IMR-90 (cell line): ENCODE results near the gene PAPPA. TPM values are rescaled to one million over a fixed set of nuclear protein-coding genes. Genes with fewer than 3 reads are reported as not detected.

ENCODE experiments used
- ATAC-seq: fragments of 200-7000 bp; cut with Tn5 transposase; 2 replicates; pipeline ENCODE4 v1.9.1; 2020; ENCODE audit warnings: low read depth, mild to moderate bottlenecking, moderate library complexity
- BruUV-seq: library from RNA; stranded (reverse); fragments of 400-500 nt; replicated peaks from 2 replicates; lab custom pipeline; 2021; lab: Mats Ljungman, UMichigan
- CTCF ChIA-PET: fragments of 300-600 bp; formaldehyde crosslinking; extraction: SDS; loops from one replicate; lab custom pipeline; 2021; ENCODE audit warnings: antibody characterized with exemption; lab: Yijun Ruan, JAX
- POLR2A ChIA-PET: fragments of 300-600 bp; sonication (Branson Sonifier 250); formaldehyde crosslinking; loops from one replicate; lab custom pipeline; 2022; ENCODE audit warnings: antibody characterized with exemption; ENCODE audit not compliant: unreplicated experiment; lab: Charles Lee
- DNase-seq: peaks from one replicate; pipeline ENCODE4 v3.0.0; 2013
- H2AFZ ChIP-seq: replicated peaks from 2 replicates; pipeline ENCODE3; 2013; ENCODE audit warnings: low read length, mild to moderate bottlenecking; ENCODE audit not compliant: poor library complexity
- H2AK5ac ChIP-seq: 2 replicates; pipeline ENCODE4 v1.6.1; 2013; ENCODE audit warnings: low read depth, low read length, inconsistent platforms
- H2AK9ac ChIP-seq: replicated peaks from 2 replicates; pipeline ENCODE3; 2013; ENCODE audit warnings: mild to moderate bottlenecking, low read depth, low read length, moderate library complexity; ENCODE audit not compliant: poor library complexity
- H2BK120ac ChIP-seq: 2 replicates; pipeline ENCODE4 v1.6.1; 2013; ENCODE audit warnings: low read depth, low read length, inconsistent platforms
- H2BK15ac ChIP-seq: 3 replicates; pipeline ENCODE4 v1.6.1; 2013; ENCODE audit warnings: low read depth, low read length, inconsistent platforms
- H2BK20ac ChIP-seq: 2 replicates; pipeline ENCODE4 v1.6.1; 2013; ENCODE audit warnings: low read depth, mild to moderate bottlenecking, inconsistent platforms, low read length, moderate library complexity
- H2BK5ac ChIP-seq: 2 replicates; pipeline ENCODE4 v1.6.1; 2013; ENCODE audit warnings: mild to moderate bottlenecking, low read depth, low read length, inconsistent platforms; ENCODE audit not compliant: poor library complexity, severe bottlenecking
- H3K14ac ChIP-seq: replicated peaks from 2 replicates; pipeline ENCODE4 v1.6.1; 2013; ENCODE audit warnings: low read depth, low read length, inconsistent platforms
- H3K18ac ChIP-seq: 2 replicates; pipeline ENCODE4 v1.6.1; 2013; ENCODE audit warnings: low read depth, low read length, control low read depth
- H3K23ac ChIP-seq: 2 replicates; pipeline ENCODE4 v1.6.1; 2013; ENCODE audit warnings: low read depth, low read length, inconsistent platforms
- H3K27ac ChIP-seq: 2 replicates; pipeline ENCODE4 v1.5.1; 2013; ENCODE audit warnings: mild to moderate bottlenecking, control low read depth, low read length; ENCODE audit not compliant: insufficient read depth
- H3K27me3 ChIP-seq: 2 replicates; pipeline ENCODE4 v1.6.1; 2013; ENCODE audit warnings: low read length; ENCODE audit not compliant: control insufficient read depth, insufficient read depth
- H3K36me3 ChIP-seq: 2 replicates; pipeline ENCODE4 v1.6.1; 2013; ENCODE audit warnings: low read length, mixed read lengths; ENCODE audit not compliant: control insufficient read depth, insufficient read depth
- H3K4ac ChIP-seq: 2 replicates; pipeline ENCODE4 v1.6.1; 2013; ENCODE audit warnings: low read depth, low read length, inconsistent platforms
- H3K4me1 ChIP-seq: 2 replicates; pipeline ENCODE4 v1.6.1; 2013; ENCODE audit warnings: low read length, mixed read lengths; ENCODE audit not compliant: control insufficient read depth, insufficient read depth
- H3K4me2 ChIP-seq: 2 replicates; pipeline ENCODE4 v1.6.1; 2013; ENCODE audit warnings: low read depth, mild to moderate bottlenecking, control low read depth, low read length, moderate library complexity
- H3K4me3 ChIP-seq: 2 replicates; pipeline ENCODE4 v1.5.1; 2013; ENCODE audit warnings: low read depth, mild to moderate bottlenecking, control low read depth, low read length, moderate library complexity; ENCODE audit not compliant: insufficient read depth
- H3K56ac ChIP-seq: 2 replicates; pipeline ENCODE4 v1.6.1; 2013; ENCODE audit warnings: low read length, inconsistent platforms; ENCODE audit not compliant: insufficient read depth; ENCODE audit errors: extremely low read depth
- H3K79me1 ChIP-seq, 2 experiments: 2 replicates each; pipeline ENCODE4 v1.6.1; 2013; ENCODE audit warnings: low read length in 2 of 2, inconsistent platforms in 1 of 2, low read depth in 1 of 2
- H3K9ac ChIP-seq: 2 replicates; pipeline ENCODE4 v1.6.1; 2013; ENCODE audit warnings: low read depth, low read length, control low read depth
- H3K9me1 ChIP-seq: 2 replicates; pipeline ENCODE4 v1.6.1; 2013; ENCODE audit warnings: low read length, inconsistent platforms; ENCODE audit not compliant: insufficient read depth
- H3K9me3 ChIP-seq: 2 replicates; pipeline ENCODE4 v1.6.1; 2013; ENCODE audit warnings: low read length; ENCODE audit not compliant: control insufficient read depth, insufficient read depth
- H4K20me1 ChIP-seq: 2 replicates; pipeline ENCODE4 v1.6.1; 2013; ENCODE audit warnings: low read length, inconsistent platforms; ENCODE audit not compliant: insufficient read depth
- H4K5ac ChIP-seq: 2 replicates; pipeline ENCODE4 v1.6.1; 2013; ENCODE audit warnings: mild to moderate bottlenecking, low read depth, low read length, control low read depth
- H4K8ac ChIP-seq, 2 experiments: 2 replicates each; pipeline ENCODE4 v1.6.1; 2013; ENCODE audit warnings: low read depth in 2 of 2, low read length in 2 of 2, control low read depth in 1 of 2, inconsistent platforms in 1 of 2
- H4K91ac ChIP-seq: 2 replicates; pipeline ENCODE4 v1.6.1; 2013; ENCODE audit warnings: low read depth, low read length, inconsistent platforms; ENCODE audit not compliant: insufficient read depth
- BHLHE40 ChIP-seq: fragments of 150-350 bp; IDR thresholded peaks from 2 replicates; pipeline ENCODE4 v1.6.1; 2016; ENCODE audit warnings: mild to moderate bottlenecking, low read depth, low read length
- WGBS, 2 experiments: methylation state at CpG; one replicate each; pipeline versions ENCODE4 v1.1.5 to v1.1.7; 2013; ENCODE audit warnings: missing lambda C conversion rate in 2 of 2; ENCODE audit not compliant: insufficient read length in 1 of 2; ENCODE audit errors: extremely low coverage in 2 of 2; 5-methylcytosine and 5-hydroxymethylcytosine counted together
- dilution Hi-C: fragments of 300-500 bp; cut with HindIII; formaldehyde crosslinking; loops from one replicate; pipeline ENCODE4 v1.14.3; 2018; ENCODE audit warnings: low sequenced_read_pairs; ENCODE audit not compliant: unreplicated experiment
- in situ Hi-C: fragments of 300-500 bp; cut with MboI; formaldehyde crosslinking; loops from 3 replicates; pipeline ENCODE4 v1.14.3; 2019; ENCODE audit warnings: low sequenced_read_pairs, inconsistent platforms, mixed read lengths
- intact Hi-C: fragments of 100-400 bp; cut with micrococcal nuclease; formaldehyde crosslinking; loops from 2 replicates; pipeline ENCODE4 v1.10.0; 2022
- polyA plus RNA-seq, 3 experiments: library from polyadenylated mRNA; depleted of rRNA; stranded (reverse); fragments of >200 nt; gene quantifications; 2 replicates each; pipeline ENCODE4 v1.2.3, GENCODE V29; 2012; ENCODE audit warnings: low replicate concordance in 1 of 3
- total RNA-seq: library from RNA; depleted of rRNA; stranded (reverse); fragments of >200 nt; gene quantifications from 2 replicates; pipeline ENCODE4 v1.2.3, GENCODE V29; 2012

The PAPPA gene
- total and polyA plus RNA-seq, 2 of the 4 experiments (the other 2 are of a cell fraction) = 8.3 to 12.4 TPM

- Histone ChIP-seq H2AFZ (no peak overlapping the region), H3K9me3 (no peaks in the 10 kb centered on the region), H2AK9ac (no peak overlapping the region), H3K23ac (no peak overlapping the region), H3K36me3 (peaks cover 49% of the 10 kb centered on the region), H3K9ac (no peak overlapping the region), H3K4me1 (no peaks in the 10 kb centered on the region; the same call in none of the 2 replicates), H2BK120ac (no peak overlapping the region), H2AK5ac (no peak overlapping the region), H3K14ac (no peak overlapping the region), H3K4me2 (no peak overlapping the region), H3K4me3 (no peak overlapping the region), H3K56ac (no peak overlapping the region), H3K27ac (no peak overlapping the region), H4K8ac (no peak overlapping the region), H2BK20ac (no peak overlapping the region), H3K79me1 (peaks cover 3 to 8% of the 10 kb centered on the region in 2 experiments; a peak in 1 of 4 replicates), H3K18ac (no peak overlapping the region), H2BK15ac (no peak overlapping the region), H2BK5ac (no peak overlapping the region), H4K20me1 (peaks cover 3% of the 10 kb centered on the region; the same call in 1 of the 2 replicates), H3K9me1 (peaks cover 3% of the 10 kb centered on the region; the same call in 1 of the 2 replicates), H4K5ac (no peak overlapping the region), H4K91ac (no peak overlapping the region), H3K4ac (no peak overlapping the region), H3K27me3 (no peaks in the 10 kb centered on the region)
- CTCF ChIA-PET = no interaction called here
- intact Hi-C loops = no loop called here
- POLR2A ChIA-PET = no interaction called here
- ATAC-seq = no peak
- BruUV-seq = no TSS peak
- in situ Hi-C loops = no loop called here
- dilution Hi-C loops = no loop called here
- DNase-seq = no peak
- 79% methylated on average over 2 of the region's 5 CpGs; no CpG with 5 or more reads in 1 of the 2 experiments for WGBS, 2 experiments
- TF ChIP-seq BHLHE40 = no peak
Observed at GRCh38 chr9:116271991-116272390, 118.4 kb downstream of the PAPPA start.
